GM23248 (cell line): Measurements from ENCODE around the gene LYPD3. TPM values are rescaled to one million over a fixed set of nuclear protein-coding genes. Genes with fewer than 3 reads are reported as not detected.

Source experiments
- DNase-seq: peaks from one replicate; pipeline ENCODE4 v3.0.0-alpha.2; 2015
- H2AFZ ChIP-seq: fragments of 200-600 bp; sonication (generic); 2 replicates; pipeline ENCODE4 v1.6.1; 2016; ENCODE audit warnings: antibody characterized with exemption
- H3F3A ChIP-seq: fragments of 200-600 bp; sonication (generic); 2 replicates; pipeline ENCODE4 v1.6.1; 2016; ENCODE audit warnings: mild to moderate bottlenecking, antibody characterized with exemption, mixed run types; ENCODE audit not compliant: insufficient read depth
- H3K27ac ChIP-seq: fragments of 200-600 bp; sonication (generic); 2 replicates; pipeline ENCODE4 v1.5.1; 2016; ENCODE audit warnings: mild to moderate bottlenecking
- H3K27me3 ChIP-seq: fragments of 200-600 bp; sonication (generic); replicated peaks from 2 replicates; pipeline ENCODE4 v1.6.1; 2016; ENCODE audit warnings: mild to moderate bottlenecking; ENCODE audit not compliant: insufficient read depth
- H3K36me3 ChIP-seq: fragments of 200-600 bp; sonication (generic); 2 replicates; pipeline ENCODE4 v1.6.1; 2016; ENCODE audit warnings: low read depth, mild to moderate bottlenecking
- H3K4me1 ChIP-seq: fragments of 200-600 bp; sonication (generic); 2 replicates; pipeline ENCODE4 v1.6.1; 2016; ENCODE audit warnings: mild to moderate bottlenecking; ENCODE audit not compliant: insufficient read depth
- H3K4me2 ChIP-seq: fragments of 200-600 bp; sonication (generic); one replicate; pipeline ENCODE4 v1.6.1; 2016; ENCODE audit warnings: mild to moderate bottlenecking; ENCODE audit not compliant: unreplicated experiment
- H3K4me3 ChIP-seq: fragments of 200-600 bp; sonication (generic); 2 replicates; pipeline ENCODE4 v1.5.1; 2016; ENCODE audit warnings: mild to moderate bottlenecking
- H3K79me2 ChIP-seq: fragments of 200-600 bp; sonication (generic); 2 replicates; pipeline ENCODE4 v1.6.1; 2016; ENCODE audit warnings: mild to moderate bottlenecking; ENCODE audit not compliant: insufficient read depth
- H3K9ac ChIP-seq: fragments of 200-600 bp; sonication (generic); 2 replicates; pipeline ENCODE4 v1.6.1; 2016; ENCODE audit warnings: mild to moderate bottlenecking
- H3K9me2 ChIP-seq: fragments of 200-600 bp; sonication (generic); 2 replicates; pipeline ENCODE4 v1.6.1; 2016; ENCODE audit warnings: mixed run types, mild to moderate bottlenecking, moderate library complexity; ENCODE audit not compliant: insufficient read depth
- H3K9me3 ChIP-seq: fragments of 200-600 bp; sonication (generic); one replicate; pipeline ENCODE4 v1.6.1; 2017; ENCODE audit warnings: low read depth
- H4K20me1 ChIP-seq: fragments of 200-600 bp; sonication (generic); 2 replicates; pipeline ENCODE4 v1.6.0; 2016; ENCODE audit not compliant: insufficient read depth
- EZH2 ChIP-seq: fragments of 200-600 bp; sonication (generic); IDR thresholded peaks from 2 replicates; pipeline ENCODE4 v1.6.1; 2018; ENCODE audit warnings: antibody characterized with exemption, mild to moderate bottlenecking; ENCODE audit not compliant: insufficient read depth, poor library complexity, severe bottlenecking
- EZH2phosphoT487 ChIP-seq: fragments of 200-600 bp; sonication (generic); IDR thresholded peaks from 2 replicates; pipeline ENCODE4 v1.6.1; 2018; ENCODE audit warnings: antibody characterized with exemption, moderate library complexity, mild to moderate bottlenecking, low read depth; ENCODE audit not compliant: insufficient read depth
- WGBS, 2 experiments: methylation state at CpG; one replicate each; pipeline ENCODE4 v1.1.6; 2015 to 2017; ENCODE audit warnings: low lambda C conversion rate in 2 of 2, low coverage in 1 of 2; ENCODE audit errors: missing lambda C conversion rate in 2 of 2; 5-methylcytosine and 5-hydroxymethylcytosine counted together
- in situ Hi-C: fragments of 300-500 bp; cut with MboI; formaldehyde crosslinking; loops from 2 replicates; pipeline ENCODE4 v1.15.0; 2020
- polyA plus RNA-seq: library from polyadenylated mRNA; unstranded; fragments of >200 nt; fragmentation: Nextera tagmentation; extraction: Ambion mirVana; gene quantifications from 2 replicates; pipeline ENCODE4 v1.2.1, GENCODE V29; 2016
- total RNA-seq: library from RNA; depleted of rRNA; stranded (reverse); fragments of >200 nt; shearing (Covaris generic); gene quantifications from 2 replicates; pipeline ENCODE4 v1.2.3, GENCODE V29; 2014; rRNA removed

The LYPD3 gene
- total and polyA plus RNA-seq, 2 experiments from 2014 or later = 0.28 TPM; not detected in 1

DNA sequence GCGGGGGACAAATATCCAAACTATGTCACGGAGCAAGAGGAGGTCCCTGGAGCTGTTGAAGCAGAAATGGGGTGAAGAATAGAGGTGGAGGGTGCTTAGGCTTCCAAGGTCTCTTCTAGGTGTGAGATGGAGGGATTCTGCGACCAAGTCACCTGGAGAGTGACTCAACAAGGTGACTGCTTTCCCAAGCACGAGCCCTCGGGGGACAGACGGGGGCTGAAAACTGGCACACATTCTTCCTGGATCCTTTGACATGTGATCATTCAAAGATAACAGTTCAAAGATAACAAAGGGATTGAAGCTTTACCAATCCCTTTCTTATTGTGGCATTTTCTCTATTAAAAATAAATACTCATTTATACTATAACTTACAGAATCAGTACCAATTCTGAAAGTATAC, 53.0 kb downstream of the LYPD3 start:
- TF ChIP-seq EZH2 = no peak
- no peak for TF ChIP-seq EZH2phosphoT487
- no peaks in the 10 kb centered on the region for H3F3A ChIP-seq
- WGBS, 2 experiments = 38 to 48% methylated on average over 6 of the region's 6 CpGs
- H3K36me3 ChIP-seq = no peaks in the 10 kb centered on the region
- no peak for DNase-seq
- H3K9me3 ChIP-seq = no peaks in the 10 kb centered on the region
- no peaks in the 10 kb centered on the region for H3K79me2 ChIP-seq
- no peaks in the 10 kb centered on the region for H3K9me2 ChIP-seq
- no peak overlapping the region for H3K27ac ChIP-seq
- H3K27me3 ChIP-seq = peaks cover 14% of the 10 kb centered on the region; the same call in 1 of the 2 replicates
- no peaks in the 10 kb centered on the region for H4K20me1 ChIP-seq
- H2AFZ ChIP-seq = no peak overlapping the region
- no peaks in the 10 kb centered on the region for H3K4me1 ChIP-seq
- no peak overlapping the region for H3K4me3 ChIP-seq
- in situ Hi-C loops = loop anchor here (10.0 kb wide), 1 partner anchor 308 kb away; no protein-coding TSS in a partner anchor
- no peak overlapping the region for H3K9ac ChIP-seq
- H3K4me2 ChIP-seq = no peak overlapping the region

Other genes with a start within 250 kb of the LYPD3 start
- gene PSG9, start 196.1 kb downstream of the LYPD3 start, total RNA-seq = 0.32 TPM in 1 of 2 replicates, not detected in the other
- gene PSG9, start 196.1 kb downstream of the LYPD3 start, polyA plus RNA-seq = 1.1 and 1.6 TPM in 2 replicates
- gene CD177, start 111.9 kb downstream of the LYPD3 start, total RNA-seq = 0.32 and 1.1 TPM in 2 replicates
- 0.36 and 0.38 TPM in 2 replicates for gene CD177, start 111.9 kb downstream of the LYPD3 start, polyA plus RNA-seq
- not detected in 2 replicates for gene TEX101, start 50.7 kb downstream of the LYPD3 start, total RNA-seq
- not detected in 2 replicates for gene TEX101, start 50.7 kb downstream of the LYPD3 start, polyA plus RNA-seq
- 5.6 and 8.9 TPM in 2 replicates for gene PHLDB3, start 39.1 kb upstream of the LYPD3 start, total RNA-seq
- gene PHLDB3, start 39.1 kb upstream of the LYPD3 start, polyA plus RNA-seq = 3.9 and 4.6 TPM in 2 replicates
- 71.1 and 100.0 TPM in 2 replicates for gene ETHE1, start 61.6 kb upstream of the LYPD3 start, total RNA-seq
- gene ETHE1, start 61.6 kb upstream of the LYPD3 start, polyA plus RNA-seq = 70.8 and 75.4 TPM in 2 replicates
- gene ZNF575, start 67.6 kb upstream of the LYPD3 start, total RNA-seq = 0.22 TPM in 1 of 2 replicates, not detected in the other
- gene ZNF575, start 67.6 kb upstream of the LYPD3 start, polyA plus RNA-seq = 3.1 and 3.9 TPM in 2 replicates
- gene XRCC1, start 109.9 kb upstream of the LYPD3 start, total RNA-seq = 26.7 and 28.0 TPM in 2 replicates
- 26.7 and 32.4 TPM in 2 replicates for gene XRCC1, start 109.9 kb upstream of the LYPD3 start, polyA plus RNA-seq
- 1.8 TPM in 1 of 2 replicates, not detected in the other for gene PINLYP, start 110.2 kb upstream of the LYPD3 start, total RNA-seq
- gene PINLYP, start 110.2 kb upstream of the LYPD3 start, polyA plus RNA-seq = 1.3 and 2.5 TPM in 2 replicates
- 19.9 and 25.5 TPM in 2 replicates for gene IRGQ, start 130.5 kb upstream of the LYPD3 start, total RNA-seq
- gene IRGQ, start 130.5 kb upstream of the LYPD3 start, polyA plus RNA-seq = 5.7 and 6.0 TPM in 2 replicates
- gene ZNF576, start 131.0 kb upstream of the LYPD3 start, total RNA-seq = 11.7 and 14.4 TPM in 2 replicates
- gene ZNF576, start 131.0 kb upstream of the LYPD3 start, polyA plus RNA-seq = 19.3 and 22.2 TPM in 2 replicates
- not detected in 2 replicates for gene SRRM5, start 146.5 kb upstream of the LYPD3 start, total RNA-seq
- gene SRRM5, start 146.5 kb upstream of the LYPD3 start, polyA plus RNA-seq = not detected in 2 replicates
- gene ZNF428, start 154.0 kb upstream of the LYPD3 start, total RNA-seq = 24.0 and 36.0 TPM in 2 replicates
- 25.6 and 29.7 TPM in 2 replicates for gene ZNF428, start 154.0 kb upstream of the LYPD3 start, polyA plus RNA-seq
- 1.0 and 1.7 TPM in 2 replicates for gene CADM4, start 174.2 kb upstream of the LYPD3 start, total RNA-seq
- 0.14 and 0.27 TPM in 2 replicates for gene CADM4, start 174.2 kb upstream of the LYPD3 start, polyA plus RNA-seq
- 100 and 118 TPM in 2 replicates for gene PLAUR, start 204.6 kb upstream of the LYPD3 start, total RNA-seq
- 125 and 139 TPM in 2 replicates for gene PLAUR, start 204.6 kb upstream of the LYPD3 start, polyA plus RNA-seq